HepG2 (cell line): ENCODE data around the gene OTOL1. TPM values are rescaled to one million over a fixed set of nuclear protein-coding genes. Genes with fewer than 3 reads are reported as not detected.

Experiments used
- ATAC-seq: fragments of 200-7000 bp; cut with Tn5 transposase; 3 replicates; pipeline ENCODE4 v1.9.1; 2020; ENCODE audit warnings: mild to moderate bottlenecking, moderate library complexity
- BruUV-seq: library from RNA; stranded (reverse); fragments of 400-500 nt; replicated peaks from 2 replicates; lab custom pipeline; 2021; lab: Mats Ljungman, UMichigan
- CTCF ChIA-PET: fragments of 300-600 bp; formaldehyde crosslinking; extraction: SDS; loops from one replicate; lab custom pipeline; 2021; ENCODE audit warnings: low total read pairs, inconsistent platforms, low intra/inter-chr PET ratio; lab: Yijun Ruan, JAX
- POLR2A ChIA-PET: fragments of 350-600 bp; sonication (Branson Sonifier 250); formaldehyde crosslinking; loops from one replicate; lab custom pipeline; 2020; ENCODE audit warnings: antibody characterized with exemption, inconsistent platforms; lab: Yijun Ruan, JAX
- DNase-seq: peaks from one replicate; pipeline ENCODE4 v3.0.0-alpha.2; 2015; ENCODE audit warnings: low spot score
- FAIRE-seq: peaks from 3 replicates; lab custom pipeline; 2011; peaks lifted over from hg19 to GRCh38; lab: Jason Lieb, UNC
- H2AFZ ChIP-seq: one replicate; pipeline ENCODE4 v1.6.1; 2011; ENCODE audit warnings: low read length, inconsistent platforms
- H3K27ac ChIP-seq: fragments of 300-600 bp; 3 replicates; pipeline ENCODE4 v1.8.0; 2011; ENCODE audit warnings: mixed run types, mild to moderate bottlenecking, mixed read lengths, low read length, inconsistent platforms; ENCODE audit not compliant: insufficient read depth; ENCODE audit errors: extremely low read length
- H3K27me3 ChIP-seq, 2 experiments: fragments of 200-600 bp in 1 of 2; 2 replicates in 1 of 2; 3 replicates in 1 of 2; pipeline versions ENCODE4 v1.6.0 to v1.8.0; 2011; ENCODE audit warnings: low read length in 2 of 2, mild to moderate bottlenecking in 2 of 2, moderate library complexity in 2 of 2, inconsistent platforms in 1 of 2; ENCODE audit not compliant: insufficient read depth in 2 of 2, control insufficient read depth in 1 of 2
- H3K36me3 ChIP-seq, 2 experiments: fragments of 200-600 bp in 1 of 2; replicated peaks in 1 of 2; 2 replicates in 1 of 2; 3 replicates in 1 of 2; pipeline versions ENCODE4 v1.5.1 to v1.8.0; 2011; ENCODE audit warnings: low read length in 2 of 2, inconsistent platforms in 1 of 2; ENCODE audit not compliant: insufficient read depth in 2 of 2, control insufficient read depth in 1 of 2
- H3K4me1 ChIP-seq: 2 replicates; pipeline ENCODE4 v1.5.1; 2012; ENCODE audit warnings: low read length, inconsistent platforms; ENCODE audit not compliant: insufficient read depth
- H3K4me2 ChIP-seq: 2 replicates; pipeline ENCODE4 v1.6.0; 2011; ENCODE audit warnings: low read depth, low read length, inconsistent platforms
- H3K4me3 ChIP-seq, 3 experiments: fragments of 200-600 bp in 1 of 3; sonication (generic), shearing (Covaris generic) in 1 of 3; replicated peaks in 1 of 3; 2 replicates each; pipeline ENCODE4 v1.5.1; 2011 to 2016; ENCODE audit warnings: low read length in 3 of 3, inconsistent platforms in 2 of 3, low read depth in 2 of 3, mild to moderate bottlenecking in 2 of 3, control low read depth in 1 of 3, mixed read lengths in 1 of 3; ENCODE audit not compliant: insufficient read depth in 1 of 3
- H3K79me2 ChIP-seq: one replicate; pipeline ENCODE4 v1.6.1; 2011; ENCODE audit warnings: low read length, inconsistent platforms; ENCODE audit not compliant: insufficient read depth
- H3K9ac ChIP-seq: 2 replicates; pipeline ENCODE4 v1.6.0; 2011; ENCODE audit warnings: mild to moderate bottlenecking, low read depth, low read length, inconsistent platforms; ENCODE audit not compliant: insufficient read depth
- H3K9me3 ChIP-seq: 2 replicates; pipeline ENCODE4 v1.5.1; 2012; ENCODE audit warnings: mild to moderate bottlenecking, low read length
- H4K20me1 ChIP-seq: 2 replicates; pipeline ENCODE4 v1.6.0; 2011; ENCODE audit warnings: inconsistent platforms, mild to moderate bottlenecking, low read length, moderate library complexity; ENCODE audit not compliant: insufficient read depth
- HNF4A ChIP-seq: sonication (generic); formaldehyde crosslinking; IDR thresholded peaks from 2 replicates; pipeline ENCODE4 v1.4.0; 2020; ENCODE audit warnings: missing genetic modification reagents
- LCORL ChIP-seq, 2 experiments: fragments of 450-650 bp in 1 of 2; sonication (generic) in 1 of 2; formaldehyde crosslinking in 1 of 2; IDR thresholded peaks; 2 replicates each; pipeline versions ENCODE4 v1.5.0 to v1.6.1; 2017 to 2020; ENCODE audit warnings: antibody characterized with exemption in 1 of 2, missing genetic modification reagents in 1 of 2
- NCOR1 ChIP-seq: fragments of 200-600 bp; sonication (generic); IDR thresholded peaks from 2 replicates; pipeline ENCODE4 v1.7.0; 2017; ENCODE audit warnings: antibody characterized with exemption, low read length, borderline replicate concordance
- TBL1XR1 ChIP-seq: fragments of 150-350 bp; IDR thresholded peaks from 2 replicates; pipeline ENCODE4 v1.6.1; 2014; ENCODE audit warnings: borderline replicate concordance, low read length; ENCODE audit not compliant: partially characterized antibody
- ZNF205 ChIP-seq: IDR thresholded peaks from 2 replicates; pipeline ENCODE4 v1.6.1; 2018; ENCODE audit warnings: missing biosample characterization, missing genetic modification reagents
- ZNF33A ChIP-seq: sonication (generic); formaldehyde crosslinking; IDR thresholded peaks from 2 replicates; pipeline ENCODE4 v1.5.1; 2020; ENCODE audit warnings: missing genetic modification reagents, mild to moderate bottlenecking, moderate library complexity, borderline replicate concordance
- ZNF746 ChIP-seq: sonication (generic); formaldehyde crosslinking; IDR thresholded peaks from 2 replicates; pipeline ENCODE4 v1.8.0; 2022; ENCODE audit warnings: mild to moderate bottlenecking, missing genetic modification reagents
- WGBS: methylation state at CpG from one replicate; pipeline ENCODE4 v1.1.6; 2017; ENCODE audit warnings: low lambda C conversion rate; 5-methylcytosine and 5-hydroxymethylcytosine counted together
- in situ Hi-C: cut with HindIII; loops from 2 replicates; pipeline ENCODE4 v1.10.0; 2017; ENCODE audit warnings: low pct_unique_long_range_greater_than_20kb; ENCODE audit not compliant: extremely low pct_ligation_motif_present
- intact Hi-C: fragments of 100-400 bp; cut with micrococcal nuclease; formaldehyde crosslinking; loops from one replicate; pipeline ENCODE4 v1.10.0; 2022; ENCODE audit not compliant: unreplicated experiment
- polyA plus RNA-seq, 8 experiments: library from polyadenylated mRNA; depleted of rRNA in 3 of 8; stranded (reverse) in 7 of 8; unstranded in 1 of 8; fragments of >200 nt; fragmentation: Illumina TruSeq in 4 of 8; extraction: Trizol in 4 of 8; gene quantifications; 2 replicates each; pipeline versions ENCODE4 v1.2.1 to v1.2.3, GENCODE V29; 2011 to 2016; ENCODE audit warnings: low read depth in 4 of 8, missing spikeins in 1 of 8, mixed read lengths in 1 of 8; ENCODE audit not compliant: insufficient read depth in 1 of 8
- total RNA-seq, 5 experiments: library from RNA; depleted of rRNA; stranded (reverse); fragments of >200 nt; fragmentation: Illumina TruSeq; extraction: Trizol; gene quantifications; 2 replicates each; pipeline ENCODE4 v1.2.3, GENCODE V29; 2016; ENCODE audit warnings: low read depth in 1 of 5
- TF ChIP-seq, protein P1 (sequence below): sonication (generic); formaldehyde crosslinking; IDR thresholded peaks from 2 replicates; pipeline ENCODE4 v1.4.0; 2020; ENCODE audit warnings: missing genetic modification reagents

Gene OTOL1
- total and polyA plus RNA-seq, 2 of the 13 experiments (the other 11 are each of a cell fraction or from before 2014, with no cell fraction given), result not detected

DNA sequence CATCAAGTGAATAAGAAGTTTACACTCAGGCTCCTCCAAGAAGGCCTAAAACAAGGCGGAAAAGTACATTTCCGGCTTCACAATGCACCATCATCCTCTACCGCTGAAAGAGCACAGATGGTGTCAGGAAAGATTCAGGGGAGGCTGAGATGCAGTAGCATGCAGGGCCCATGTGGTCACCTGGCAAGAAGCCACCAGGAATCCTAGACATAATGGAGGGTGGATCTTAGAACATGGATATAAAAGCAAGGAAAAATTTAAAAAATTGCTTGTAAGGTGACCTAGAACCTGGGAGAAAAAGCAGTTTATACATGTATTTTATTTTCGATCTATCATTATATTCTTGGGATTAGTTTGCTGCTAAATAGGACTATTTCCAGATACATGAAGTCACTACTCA is 21.9 kb upstream of the OTOL1 start:
- Histone ChIP-seq H3K4me2 (no peak overlapping the region), H3K4me3 (no peak overlapping the region), H4K20me1 (no peaks in the 10 kb centered on the region), H3K4me1 (no peaks in the 10 kb centered on the region), H2AFZ (no peak overlapping the region), H3K27me3 (no peaks in the 10 kb centered on the region), H3K36me3 (no peaks in the 10 kb centered on the region), H3K79me2 (no peaks in the 10 kb centered on the region), H3K27ac (no peak overlapping the region), H3K9me3 (no peaks in the 10 kb centered on the region), H3K9ac (no peak overlapping the region)
- ChIA-PET POLR2A (no interaction called here), CTCF (no interaction called here)
- FAIRE-seq, result no peak
- intact Hi-C loops, result no loop called here
- 24% methylated on average over 4 of the region's 4 CpGs for WGBS
- no peak for DNase-seq
- ATAC-seq, result no peak
- TF ChIP-seq ZNF33A (CRISPR knock-in tag) (no peak), HNF4A (CRISPR knock-in tag) (no peak), ZNF746 (no peak), ZNF205 (CRISPR knock-in tag) (no peak), LCORL (IDR thresholded peaks at IDR 0.05) (no peak), LCORL (CRISPR knock-in tag; IDR thresholded peaks at IDR 0.05) (no peak), TBL1XR1 (no peak), NCOR1 (no peak)
- TF ChIP-seq, protein P1, sequence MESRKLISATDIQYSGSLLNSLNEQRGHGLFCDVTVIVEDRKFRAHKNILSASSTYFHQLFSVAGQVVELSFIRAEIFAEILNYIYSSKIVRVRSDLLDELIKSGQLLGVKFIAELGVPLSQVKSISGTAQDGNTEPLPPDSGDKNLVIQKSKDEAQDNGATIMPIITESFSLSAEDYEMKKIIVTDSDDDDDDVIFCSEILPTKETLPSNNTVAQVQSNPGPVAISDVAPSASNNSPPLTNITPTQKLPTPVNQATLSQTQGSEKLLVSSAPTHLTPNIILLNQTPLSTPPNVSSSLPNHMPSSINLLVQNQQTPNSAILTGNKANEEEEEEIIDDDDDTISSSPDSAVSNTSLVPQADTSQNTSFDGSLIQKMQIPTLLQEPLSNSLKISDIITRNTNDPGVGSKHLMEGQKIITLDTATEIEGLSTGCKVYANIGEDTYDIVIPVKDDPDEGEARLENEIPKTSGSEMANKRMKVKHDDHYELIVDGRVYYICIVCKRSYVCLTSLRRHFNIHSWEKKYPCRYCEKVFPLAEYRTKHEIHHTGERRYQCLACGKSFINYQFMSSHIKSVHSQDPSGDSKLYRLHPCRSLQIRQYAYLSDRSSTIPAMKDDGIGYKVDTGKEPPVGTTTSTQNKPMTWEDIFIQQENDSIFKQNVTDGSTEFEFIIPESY (CRISPR knock-in tag), result no peak
- in situ Hi-C loops, result no loop called here
- BruUV-seq, result no TSS peak
